Measurements from ENCODE around the gene ERP29.

The ERP29 gene

DNA sequence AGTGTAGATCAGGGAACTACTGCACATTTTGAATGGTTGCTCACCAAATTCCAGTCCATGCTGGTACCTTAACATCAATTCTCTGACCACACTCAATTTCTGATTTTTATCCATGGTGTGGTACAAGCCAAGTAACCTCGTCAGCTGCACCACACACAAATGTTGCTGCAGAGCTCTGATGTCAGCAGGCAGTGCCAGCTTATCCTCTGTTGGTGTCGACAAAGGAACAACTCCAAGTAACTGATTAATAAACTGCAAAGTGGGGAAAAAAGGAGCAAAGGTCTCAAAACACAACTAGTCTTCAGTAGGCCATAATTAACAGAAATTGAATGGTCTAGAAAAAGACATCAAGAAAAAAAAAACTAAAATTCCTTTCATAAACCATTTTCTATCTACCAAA lies 47.9 kb downstream of the ERP29 start:
- Histone ChIP-seq H3K4me1 (ENCODE audit: low read depth, poor library complexity, severe bottlenecking) (no peaks in the 10 kb centered on the region), H3K36me3 (ENCODE audit: insufficient read depth) (no peaks in the 10 kb centered on the region; the same call in 1 of the 2 replicates), H2AFZ (ENCODE audit: low read depth) (no peak overlapping the region), H3K4me3 (IDR thresholded peaks at IDR 0.05; ENCODE audit: insufficient read depth, low read depth, low read length) (no peak overlapping the region), H3K79me2 (ENCODE audit: insufficient read depth, low read depth) (no peaks in the 10 kb centered on the region), H3K27me3 (ENCODE audit: insufficient read depth, low read depth) (no peaks in the 10 kb centered on the region), H3K9ac (no peak overlapping the region), H3K4me2 (no peak overlapping the region), H4K20me1 (ENCODE audit: insufficient read depth) (no peaks in the 10 kb centered on the region), H3K27ac (no peak overlapping the region)
- no peak for TF ChIP-seq CTCF (conservative IDR thresholded peaks at IDR 0.05; ENCODE audit: low read depth, low read length)

DNA sequence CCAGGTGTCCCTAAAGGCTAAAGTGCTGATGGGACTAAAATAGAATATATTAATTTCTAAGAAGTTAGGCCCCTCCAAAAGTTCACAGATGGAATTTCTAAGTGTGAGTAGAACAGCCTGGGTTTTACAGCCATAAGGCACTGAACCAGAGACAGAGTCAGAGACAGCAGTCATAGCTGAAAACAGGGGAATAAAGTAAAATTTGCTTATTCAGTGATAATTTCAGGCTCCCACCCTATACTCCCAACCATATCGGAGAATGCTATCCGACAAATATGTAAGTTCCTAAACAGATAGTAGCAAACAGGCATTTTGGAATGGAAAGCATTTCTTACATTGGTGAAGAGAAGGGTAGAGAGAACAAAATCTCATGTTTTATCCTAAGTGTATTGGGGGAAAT lies 50.0 kb downstream of the ERP29 start:
- Histone ChIP-seq H3K27me3 (ENCODE audit: insufficient read depth, low read depth) (no peaks in the 10 kb centered on the region), H3K36me3 (ENCODE audit: insufficient read depth) (no peaks in the 10 kb centered on the region; the same call in 1 of the 2 replicates), H3K4me1 (ENCODE audit: low read depth, poor library complexity, severe bottlenecking) (no peaks in the 10 kb centered on the region), H3K27ac (no peak overlapping the region), H3K4me3 (IDR thresholded peaks at IDR 0.05; ENCODE audit: insufficient read depth, low read depth, low read length) (no peak overlapping the region), H3K4me2 (no peak overlapping the region), H3K79me2 (ENCODE audit: insufficient read depth, low read depth) (no peaks in the 10 kb centered on the region), H4K20me1 (ENCODE audit: insufficient read depth) (no peaks in the 10 kb centered on the region), H2AFZ (ENCODE audit: low read depth) (no peak overlapping the region), H3K9ac (no peak overlapping the region)
- TF ChIP-seq CTCF (conservative IDR thresholded peaks at IDR 0.05; ENCODE audit: low read depth, low read length): no peak

- Histone ChIP-seq H3K4me3 (IDR thresholded peaks at IDR 0.05; ENCODE audit: insufficient read depth, low read depth, low read length) (no peak overlapping the region), H3K4me2 (no peak overlapping the region), H3K27me3 (ENCODE audit: insufficient read depth, low read depth) (no peaks in the 10 kb centered on the region), H3K9ac (no peak overlapping the region), H3K27ac (no peak overlapping the region), H3K4me1 (ENCODE audit: low read depth, poor library complexity, severe bottlenecking) (no peaks in the 10 kb centered on the region), H2AFZ (ENCODE audit: low read depth) (no peak overlapping the region), H4K20me1 (ENCODE audit: insufficient read depth) (no peaks in the 10 kb centered on the region), H3K36me3 (ENCODE audit: insufficient read depth) (peaks cover under 1% of the 10 kb centered on the region; the same call in 1 of the 2 replicates), H3K79me2 (ENCODE audit: insufficient read depth, low read depth) (no peaks in the 10 kb centered on the region)
- no peak for TF ChIP-seq CTCF (conservative IDR thresholded peaks at IDR 0.05; ENCODE audit: low read depth, low read length)
Measured at GRCh38 chr12:112066566-112066965, 53.3 kb downstream of the ERP29 start.
